NCI-H2227 (cell line): ENCODE data around the gene ARID1B.

ENCODE experiments used
- DNase-seq: peaks from one replicate; lab custom pipeline; 2025; ENCODE audit not compliant: unreplicated experiment; lab: John Stamatoyannopoulos, UW

The ARID1B gene

GRCh38 chr6:157119502-157120027 is 342.4 kb downstream of the ARID1B start:
- DNase-seq: no peak

DNA sequence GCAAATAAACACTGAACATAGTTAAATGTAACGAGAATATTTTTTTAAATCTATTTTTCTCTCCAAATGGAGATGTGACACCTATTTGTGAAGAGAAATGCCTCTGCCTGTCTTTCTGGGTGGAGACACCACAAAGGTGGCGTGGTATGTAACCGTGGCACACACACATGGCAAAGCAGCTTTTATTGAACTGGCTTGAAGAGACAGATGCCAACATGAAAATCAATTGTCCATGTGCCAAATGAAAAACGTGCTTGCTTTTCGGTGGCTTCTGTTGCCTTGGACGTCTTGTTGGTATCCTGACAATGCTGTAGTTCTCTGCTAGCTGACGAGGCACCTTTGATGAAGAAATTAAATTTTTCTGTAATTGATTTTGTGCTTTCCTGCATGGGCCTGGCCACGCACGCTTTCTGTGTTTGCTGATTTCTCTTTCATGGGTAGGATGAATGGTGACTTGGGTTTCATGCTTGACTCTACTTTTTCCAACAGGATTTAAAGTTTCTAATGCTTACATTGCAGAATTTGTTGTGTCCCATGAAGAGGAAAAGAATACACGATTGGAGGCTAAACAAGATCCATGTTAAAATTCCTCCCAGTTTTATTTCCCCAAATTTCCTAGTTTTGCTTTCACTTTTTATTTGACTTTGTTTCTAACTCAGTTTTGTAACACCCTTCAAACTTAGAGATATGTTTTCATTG is 343.5 kb downstream of the ARID1B start:
- no peak for DNase-seq

GRCh38 chr6:157121897-157122296 is 344.7 kb downstream of the ARID1B start:
- DNase-seq: no peak

DNA sequence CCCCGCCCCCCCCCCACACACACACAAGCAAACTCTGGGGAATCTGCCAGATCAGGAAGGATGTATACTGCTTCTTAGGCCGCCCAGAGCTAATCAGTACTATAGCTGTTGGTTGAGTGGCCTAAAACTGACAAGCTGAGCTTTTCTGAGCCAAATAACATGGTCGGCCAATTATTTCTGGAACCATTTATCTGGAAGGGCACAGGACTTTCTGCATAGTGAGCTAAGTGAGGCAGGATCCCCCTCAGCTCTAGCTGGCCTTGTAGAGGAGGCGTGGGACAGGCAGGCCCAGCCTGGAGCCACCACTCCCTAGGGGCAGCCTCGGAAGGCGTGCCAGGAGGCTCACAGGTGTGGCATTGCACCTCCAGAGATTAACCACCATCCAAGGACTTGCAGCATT is 346.1 kb downstream of the ARID1B start:
- DNase-seq: no peak

DNA sequence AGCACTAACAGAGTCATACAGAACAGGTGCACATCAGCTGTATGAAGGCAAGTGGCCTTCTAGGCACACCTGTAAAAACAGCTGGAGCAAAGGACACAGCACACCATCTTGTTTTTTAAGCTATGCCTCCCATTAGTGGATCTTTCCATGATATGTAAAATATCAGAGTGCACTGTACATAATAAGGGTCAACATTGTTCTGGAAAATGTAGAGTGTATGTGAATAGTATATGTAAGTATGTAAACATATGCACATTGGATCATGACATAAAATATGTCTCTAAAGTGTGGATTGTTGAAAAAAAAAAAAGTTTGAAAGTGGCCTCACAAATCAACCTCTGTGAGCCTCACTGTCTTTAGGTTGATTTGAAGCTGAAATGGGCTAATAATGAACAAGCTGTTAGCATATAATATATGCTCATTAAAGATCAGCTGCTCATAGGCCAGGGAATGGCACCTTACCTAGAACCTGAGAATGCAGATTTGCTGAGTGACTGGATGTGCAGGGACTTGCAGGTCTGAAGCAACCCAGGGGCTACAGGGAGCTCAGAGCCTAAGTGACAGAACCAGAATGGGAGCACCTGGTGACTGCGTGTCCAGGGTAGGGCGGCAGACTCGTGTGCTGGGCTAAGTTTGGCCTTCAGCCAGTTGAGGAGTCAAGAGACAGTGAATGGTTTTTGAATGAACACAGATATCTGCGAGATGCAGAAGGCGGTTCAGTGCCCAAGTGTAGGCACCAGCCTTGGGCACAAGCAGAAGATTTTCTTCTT is 347.5 kb downstream of the ARID1B start:
- no peak for DNase-seq

- DNase-seq: no peak
Observed at GRCh38 chr6:157125531-157125930, 348.4 kb downstream of the ARID1B start.

GRCh38 chr6:157126183-157127098 is 349.3 kb downstream of the ARID1B start:
- no peak for DNase-seq

GRCh38 chr6:157128235-157128775 is 351.1 kb downstream of the ARID1B start:
- DNase-seq: no peak

DNA sequence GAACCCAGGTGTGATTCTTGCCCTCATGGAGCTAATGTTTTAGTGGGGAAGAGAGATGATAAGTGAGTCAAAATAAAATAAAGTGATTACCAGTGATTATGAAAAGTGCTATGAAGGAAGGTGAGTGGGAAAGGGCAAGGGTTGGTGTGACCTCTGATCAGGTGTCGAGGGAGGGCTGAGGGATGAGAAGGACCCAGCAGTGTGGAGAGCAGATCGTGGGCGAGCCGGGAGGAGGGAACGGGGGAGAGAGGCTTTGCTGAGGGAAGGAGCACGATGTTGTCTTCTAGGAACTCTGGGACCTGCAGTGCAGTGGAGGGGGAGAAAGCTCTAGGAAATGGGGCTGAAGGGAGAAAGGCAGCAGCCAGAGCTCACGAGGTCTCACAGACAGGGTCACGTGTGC is 354.1 kb downstream of the ARID1B start:
- DNase-seq: no peak

- DNase-seq: no peak
Observed at GRCh38 chr6:157133856-157134255, 356.7 kb downstream of the ARID1B start.

DNA sequence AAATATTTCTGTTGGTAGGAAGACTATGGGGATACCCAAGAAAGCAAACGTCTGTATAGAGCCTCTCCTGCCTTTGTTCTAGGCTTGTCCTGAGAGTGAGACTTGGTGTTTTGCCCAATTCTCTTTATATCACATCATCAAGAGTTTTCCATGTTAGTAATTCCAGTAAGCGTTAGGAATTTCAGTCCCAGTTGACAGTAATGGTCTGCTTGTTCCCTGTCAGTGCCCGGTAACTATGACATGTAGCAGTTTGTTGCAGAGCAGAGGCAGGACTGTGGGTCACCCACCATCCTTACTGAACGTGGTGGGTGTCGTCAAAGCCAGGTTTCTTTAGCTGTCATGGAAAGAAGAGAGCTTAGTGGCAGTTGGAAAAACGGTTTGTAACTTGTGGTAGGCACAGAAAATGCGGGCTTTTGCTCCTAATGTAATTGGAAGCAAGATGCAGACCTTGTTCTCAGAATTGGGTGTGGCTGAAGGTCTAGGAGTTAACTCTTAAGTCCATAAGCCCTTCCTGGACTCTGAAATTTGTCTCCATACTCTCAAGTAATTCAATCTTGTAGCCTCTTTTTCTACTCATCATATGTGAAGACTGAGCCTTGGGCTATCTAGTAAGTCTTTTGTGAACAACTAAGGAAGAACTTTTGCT is 357.3 kb downstream of the ARID1B start:
- no peak for DNase-seq

DNA sequence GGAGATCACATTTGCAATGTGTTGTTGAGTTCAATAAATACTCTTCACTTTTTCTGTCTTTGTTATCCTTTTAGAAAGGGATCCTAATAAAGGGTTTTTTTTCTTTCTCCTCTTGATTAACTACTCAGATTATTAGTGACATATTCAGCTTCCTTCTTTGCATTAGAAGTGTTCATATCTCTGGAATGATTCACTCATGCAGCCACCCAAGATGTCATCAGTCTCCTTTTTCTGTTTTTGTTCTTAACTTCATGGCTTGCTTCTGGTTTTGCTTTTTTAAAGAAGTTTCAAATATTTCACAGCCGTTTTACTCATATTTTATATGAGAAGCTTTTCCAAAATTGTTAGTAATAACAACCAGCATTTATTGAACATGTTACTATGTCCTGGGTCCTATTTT is 358.5 kb downstream of the ARID1B start:
- DNase-seq: no peak

DNA sequence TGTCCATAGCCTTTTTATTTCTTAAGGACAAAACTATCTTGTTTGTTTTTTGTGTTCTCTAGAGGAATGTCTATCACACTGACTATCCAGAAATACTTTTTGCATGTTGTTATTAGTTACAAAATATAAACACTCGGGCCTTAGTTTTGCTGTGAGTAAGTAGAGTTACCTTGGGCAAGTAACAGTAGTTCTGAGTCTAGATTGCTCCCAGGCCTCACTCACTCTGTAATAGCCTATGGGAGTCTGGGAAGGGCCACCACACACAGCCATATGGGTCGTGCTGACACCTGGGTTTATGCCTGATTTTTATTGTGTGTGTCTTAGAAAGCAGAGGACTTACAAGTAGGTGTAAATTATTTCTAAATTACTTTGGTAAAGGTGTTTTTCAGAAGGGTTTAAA is 360.3 kb downstream of the ARID1B start:
- no peak for DNase-seq

GRCh38 chr6:157139054-157139708 is 362.0 kb downstream of the ARID1B start:
- DNase-seq: no peak

DNA sequence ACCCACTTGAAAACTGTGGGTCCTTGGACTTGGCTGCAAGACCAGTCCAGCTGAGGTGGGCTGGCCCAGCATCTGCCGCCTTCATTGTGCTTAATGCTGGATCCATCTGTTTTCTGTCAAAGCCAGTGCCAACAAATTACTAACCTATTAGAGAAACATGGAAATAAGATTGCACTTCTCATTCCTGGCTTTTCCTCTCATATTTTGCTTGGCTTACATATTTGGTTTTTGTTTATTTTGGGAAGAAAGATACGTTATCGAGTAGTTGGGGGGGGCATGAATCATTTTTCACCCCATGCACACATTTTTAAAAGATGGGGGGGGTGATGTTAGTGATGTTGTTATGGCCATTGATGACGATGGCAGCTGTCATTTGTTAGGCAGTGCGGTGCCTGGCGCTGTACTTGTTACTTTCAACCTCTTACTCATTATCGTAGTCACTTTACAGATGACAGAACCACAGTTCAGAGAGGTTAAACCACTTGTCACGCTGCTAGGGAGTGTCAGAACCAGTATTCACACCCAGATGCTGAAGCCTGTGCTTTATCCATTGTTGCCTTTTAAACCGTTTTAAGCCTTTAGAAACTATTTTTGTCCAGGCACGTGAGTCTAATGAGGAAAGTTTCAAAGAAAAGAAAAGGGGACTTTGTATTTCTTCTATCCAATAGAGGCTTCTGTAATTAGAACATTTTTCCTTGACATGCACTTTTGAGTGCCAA is 366.2 kb downstream of the ARID1B start:
- peak; percentile 21 for DNase-seq

DNA sequence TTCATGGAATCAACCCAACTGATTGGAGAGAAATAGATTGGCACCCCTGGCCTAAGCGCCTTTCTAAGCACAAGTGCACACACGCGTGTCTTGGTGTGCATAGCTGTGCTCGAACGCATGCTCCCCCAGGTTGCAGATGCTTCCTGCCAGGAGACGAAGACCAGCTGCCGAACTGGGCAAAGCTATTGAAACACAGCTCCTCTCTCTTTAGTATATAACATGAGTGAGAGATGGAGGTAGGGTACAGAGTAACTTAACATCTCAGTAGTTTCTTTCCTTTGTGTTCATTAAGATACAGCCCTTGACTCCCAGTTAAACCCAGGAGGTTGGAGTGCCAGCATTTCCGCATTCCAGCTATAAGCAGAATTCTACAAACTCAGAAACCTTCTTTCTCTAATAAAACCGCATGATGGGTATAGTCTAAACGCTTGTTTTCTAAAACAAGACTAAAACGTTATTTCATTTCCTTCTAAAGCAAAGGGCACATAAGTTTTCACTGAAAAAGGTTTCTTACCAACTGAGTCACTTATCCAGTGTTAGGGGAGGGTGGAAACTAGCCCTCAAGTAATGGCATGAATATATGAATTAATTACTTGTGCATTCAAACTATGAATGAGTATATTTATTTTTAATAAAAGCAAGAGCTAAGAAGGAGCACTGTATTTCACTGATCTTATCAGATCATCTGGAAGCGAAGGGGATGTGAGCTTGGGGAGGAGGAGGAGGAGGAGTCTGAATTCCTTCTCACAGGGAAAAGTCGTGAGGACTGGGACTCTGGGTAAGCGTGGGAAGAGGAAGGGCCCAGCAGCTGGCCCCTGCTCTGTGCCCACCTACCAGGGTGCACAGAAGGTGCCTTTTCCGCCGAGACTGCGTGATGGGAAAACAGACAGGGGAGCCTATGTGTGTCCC is 367.0 kb downstream of the ARID1B start:
- no peak for DNase-seq

GRCh38 chr6:157144859-157145568 is 367.8 kb downstream of the ARID1B start:
- no peak for DNase-seq
